ENCODE results near the gene TCAP.

TCAP gene

GRCh38 chr17:39664581-39665561, at the start of gene TCAP:
Gene TCAP (plus strand): TSS chr17:39665349. CDS start chr17:39665360, 11 bp downstream.
- DNase-seq (ENCODE audit: low read depth): no peak

- DNase-seq (ENCODE audit: low read depth): no peak
Observed at GRCh38 chr17:39615434-39615833, 49.7 kb upstream of the TCAP start.

GRCh38 chr17:39617100-39617445, 48.1 kb upstream of the TCAP start:
- DNase-seq (ENCODE audit: low read depth): no peak

- DNase-seq (ENCODE audit: low read depth): no peak
Observed at GRCh38 chr17:39617446-39618245, 47.5 kb upstream of the TCAP start.

- DNase-seq (ENCODE audit: low read depth): no peak
Observed at GRCh38 chr17:39618246-39618913, 46.8 kb upstream of the TCAP start.

GRCh38 chr17:39618956-39619785, 46.0 kb upstream of the TCAP start:
- DNase-seq (ENCODE audit: low read depth): no peak

GRCh38 chr17:39619786-39620101, 45.4 kb upstream of the TCAP start:
- DNase-seq (ENCODE audit: low read depth): no peak

- DNase-seq (ENCODE audit: low read depth): peak; percentile 62
Observed at GRCh38 chr17:39621523-39622379, 43.4 kb upstream of the TCAP start.

GRCh38 chr17:39622380-39623006, 42.7 kb upstream of the TCAP start:
- DNase-seq (ENCODE audit: low read depth): no peak

GRCh38 chr17:39623356-39623950, 41.7 kb upstream of the TCAP start:
- DNase-seq (ENCODE audit: low read depth): peak; percentile 35

- DNase-seq (ENCODE audit: low read depth): no peak
Observed at GRCh38 chr17:39624313-39624712, 40.8 kb upstream of the TCAP start.

GRCh38 chr17:39625198-39625785, 39.9 kb upstream of the TCAP start:
- peak; percentile 30 for DNase-seq (ENCODE audit: low read depth)

GRCh38 chr17:39626171-39627046, 38.7 kb upstream of the TCAP start, which contains the start of gene PPP1R1B:
Gene PPP1R1B (plus strand): TSS chr17:39626952. CDS start chr17:39627393, 441 bp downstream.
- DNase-seq (ENCODE audit: low read depth): no peak

GRCh38 chr17:39627047-39627711, 38.0 kb upstream of the TCAP start:
- DNase-seq (ENCODE audit: low read depth): no peak

- no peak for DNase-seq (ENCODE audit: low read depth)
Observed at GRCh38 chr17:39627712-39628516, 37.2 kb upstream of the TCAP start.

GRCh38 chr17:39628655-39629493, 36.3 kb upstream of the TCAP start:
- DNase-seq (ENCODE audit: low read depth): no peak

All from fibroblast of the conjunctiva (primary cell).